ENCODE measurements around the gene AGFG1. TPM values are rescaled to one million over a fixed set of nuclear protein-coding genes. Genes with fewer than 3 reads are reported as not detected.

AGFG1 gene
- total and polyA plus RNA-seq, 3 donors from 2014 or later, result 126 to 192 (median 135) TPM

GRCh38 chr2:227443889-227444568, 27.9 kb upstream of the AGFG1 start:
- TF ChIP-seq CTCF (IDR thresholded peaks at IDR 0.05) (no peak), POLR2A (IDR thresholded peaks at IDR 0.05) (no peak)
- intact Hi-C loops (cut with DNase I; ENCODE audit: low total_unique reads), result no loop called here
- H3K4me1 ChIP-seq, result no peaks in the 10 kb centered on the region
- no peak for DNase-seq
- no peak overlapping the region for H3K27ac ChIP-seq
- H3K36me3 ChIP-seq (ENCODE audit: low read depth, missing control alignments), result no peaks in the 10 kb centered on the region
- H3K27me3 ChIP-seq, result no peaks in the 10 kb centered on the region
- WGBS, 2 donors, result 64 to 79% methylated on average over 12 of the region's 12 CpGs
- H3K4me3 ChIP-seq, result no peak overlapping the region
- no peaks in the 10 kb centered on the region for H3K9me3 ChIP-seq

- DNase-seq, result no peak
- H3K4me3 ChIP-seq, result no peak overlapping the region
- no peak overlapping the region for H3K27ac ChIP-seq
- H3K36me3 ChIP-seq (ENCODE audit: low read depth, missing control alignments), result no peaks in the 10 kb centered on the region
- H3K4me1 ChIP-seq, result no peaks in the 10 kb centered on the region
- intact Hi-C loops (cut with DNase I; ENCODE audit: low total_unique reads), result no loop called here
- TF ChIP-seq POLR2A (IDR thresholded peaks at IDR 0.05) (no peak), CTCF (IDR thresholded peaks at IDR 0.05) (no peak)
- H3K27me3 ChIP-seq, result no peaks in the 10 kb centered on the region
- 67 to 70% methylated on average over 7 of the region's 7 CpGs for WGBS, 2 donors
- H3K9me3 ChIP-seq, result no peaks in the 10 kb centered on the region
Observed at GRCh38 chr2:227447606-227448005, 24.4 kb upstream of the AGFG1 start.

GRCh38 chr2:227450311-227450841, 21.6 kb upstream of the AGFG1 start:
- Histone ChIP-seq H3K27me3 (no peaks in the 10 kb centered on the region), H3K9me3 (no peaks in the 10 kb centered on the region), H3K4me1 (no peaks in the 10 kb centered on the region), H3K36me3 (ENCODE audit: low read depth, missing control alignments) (no peaks in the 10 kb centered on the region), H3K27ac (no peak overlapping the region), H3K4me3 (no peak overlapping the region)
- no peak for DNase-seq
- TF ChIP-seq POLR2A (IDR thresholded peaks at IDR 0.05) (no peak), CTCF (IDR thresholded peaks at IDR 0.05) (no peak)
- intact Hi-C loops (cut with DNase I; ENCODE audit: low total_unique reads), result no loop called here
- WGBS, 2 donors, result 45 to 57% methylated on average over 5 of the region's 5 CpGs

GRCh38 chr2:227450926-227451654, 20.9 kb upstream of the AGFG1 start:
- Histone ChIP-seq H3K4me3 (no peak overlapping the region), H3K4me1 (no peaks in the 10 kb centered on the region), H3K36me3 (ENCODE audit: low read depth, missing control alignments) (no peaks in the 10 kb centered on the region), H3K9me3 (no peaks in the 10 kb centered on the region), H3K27ac (no peak overlapping the region), H3K27me3 (no peaks in the 10 kb centered on the region)
- DNase-seq, result no peak
- 59 to 63% methylated on average over 5 of the region's 5 CpGs for WGBS, 2 donors
- no peak for TF ChIP-seq CTCF (IDR thresholded peaks at IDR 0.05)
- TF ChIP-seq POLR2A (IDR thresholded peaks at IDR 0.05), result no peak
- intact Hi-C loops (cut with DNase I; ENCODE audit: low total_unique reads), result no loop called here

All from testis (tissue), 3 donors.